ENCODE measurements around the gene MAPKBP1.
"Not testable (repeated sequence)": the region's sequence is repeated elsewhere in the genome, so short reads cannot be mapped to it uniquely, and the experiment has no call there.

The MAPKBP1 gene

DNA sequence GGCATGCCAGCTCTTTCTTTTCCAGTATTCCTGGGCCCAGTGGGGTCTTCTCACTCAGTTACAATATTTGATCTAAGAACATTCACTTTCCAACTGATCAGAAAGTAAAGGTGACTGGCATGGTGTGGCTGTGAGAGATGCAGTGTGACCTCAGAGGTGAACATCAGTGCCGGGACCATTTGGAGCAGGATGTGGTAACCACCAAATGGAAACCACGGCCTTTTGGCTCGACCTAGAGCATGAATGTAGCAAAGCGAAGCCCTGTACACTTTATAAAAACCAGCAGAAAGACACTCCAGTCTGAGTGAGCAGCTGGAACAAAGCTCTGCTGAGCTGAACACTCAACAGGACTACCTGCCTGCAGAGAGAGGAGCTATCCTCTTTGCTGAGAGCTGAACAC, 57.0 kb downstream of the MAPKBP1 start:
- H3K4me3 ChIP-seq (ENCODE audit: low read length); H3K36me3 ChIP-seq (ENCODE audit: control insufficient read depth, low read depth, low read length); H3K27me3 ChIP-seq (ENCODE audit: control insufficient read depth, insufficient read depth, low read length); H3K27ac ChIP-seq (ENCODE audit: low read length); H3K4me1 ChIP-seq (ENCODE audit: control insufficient read depth, low read depth, low read length); H3K9me3 ChIP-seq (ENCODE audit: control insufficient read depth, low read depth, low read length); H3K9ac ChIP-seq (ENCODE audit: low read length): not testable (repeated sequence)

DNA sequence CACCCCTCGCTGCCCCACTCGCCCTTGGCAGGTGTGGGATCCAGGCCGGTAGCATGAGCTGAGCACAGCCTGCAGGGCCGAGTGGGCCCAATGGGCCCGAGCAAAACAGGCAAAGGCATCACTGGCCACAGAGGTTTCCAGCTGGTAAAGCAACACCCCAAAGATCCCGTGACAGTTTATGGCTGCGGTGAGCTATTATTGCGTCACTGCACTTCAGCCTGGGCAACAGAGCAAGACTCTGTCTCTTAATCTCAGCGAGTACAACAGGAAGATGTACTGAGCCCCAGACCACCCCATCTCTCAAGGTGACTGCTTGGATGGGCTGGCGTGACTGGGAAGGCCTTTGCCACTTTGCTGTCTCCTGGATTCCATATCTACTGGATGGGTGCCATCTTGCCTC, 57.9 kb downstream of the MAPKBP1 start:
- Histone ChIP-seq H3K27ac (ENCODE audit: low read length) (no peak overlapping the region), H3K36me3 (ENCODE audit: control insufficient read depth, low read depth, low read length) (no peaks in the 10 kb centered on the region), H3K9me3 (ENCODE audit: control insufficient read depth, low read depth, low read length) (no peaks in the 10 kb centered on the region), H3K4me3 (ENCODE audit: low read length) (no peak overlapping the region), H3K4me1 (ENCODE audit: control insufficient read depth, low read depth, low read length) (peaks cover 4% of the 10 kb centered on the region), H3K27me3 (ENCODE audit: control insufficient read depth, insufficient read depth, low read length) (peaks cover 6% of the 10 kb centered on the region), H3K9ac (ENCODE audit: low read length) (no peak overlapping the region)

- Histone ChIP-seq H3K9ac (ENCODE audit: low read length) (no peak overlapping the region), H3K36me3 (ENCODE audit: control insufficient read depth, low read depth, low read length) (no peaks in the 10 kb centered on the region), H3K9me3 (ENCODE audit: control insufficient read depth, low read depth, low read length) (no peaks in the 10 kb centered on the region), H3K27ac (ENCODE audit: low read length) (no peak overlapping the region), H3K27me3 (ENCODE audit: control insufficient read depth, insufficient read depth, low read length) (peaks cover 6% of the 10 kb centered on the region), H3K4me3 (ENCODE audit: low read length) (no peak overlapping the region), H3K4me1 (ENCODE audit: control insufficient read depth, low read depth, low read length) (peaks cover 4% of the 10 kb centered on the region)
Measured at GRCh38 chr15:41832875-41833274, 58.6 kb downstream of the MAPKBP1 start.

DNA sequence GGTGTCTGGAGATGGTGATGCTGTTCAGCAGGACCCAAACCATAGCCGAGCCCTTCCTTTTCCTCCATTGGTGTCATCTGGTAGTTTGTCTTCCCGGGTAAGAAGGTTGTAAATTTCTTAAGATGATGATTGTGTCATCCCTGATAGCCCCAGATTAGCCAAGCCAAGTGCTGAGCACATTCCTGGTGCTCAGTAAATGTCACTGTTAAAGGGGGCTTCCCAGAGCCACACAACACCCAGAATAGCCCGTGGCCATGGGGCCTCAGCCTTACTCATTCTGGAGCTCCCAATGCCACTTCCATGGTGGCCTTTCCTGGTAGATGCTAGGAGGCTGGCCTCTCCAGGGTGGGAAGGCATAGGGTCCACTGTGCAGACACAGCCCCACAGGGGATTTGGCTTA, 59.8 kb downstream of the MAPKBP1 start:
- Histone ChIP-seq H3K27ac (ENCODE audit: low read length) (no peak overlapping the region), H3K36me3 (ENCODE audit: control insufficient read depth, low read depth, low read length) (no peaks in the 10 kb centered on the region), H3K9me3 (ENCODE audit: control insufficient read depth, low read depth, low read length) (no peaks in the 10 kb centered on the region), H3K27me3 (ENCODE audit: control insufficient read depth, insufficient read depth, low read length) (no peaks in the 10 kb centered on the region), H3K4me3 (ENCODE audit: low read length) (no peak overlapping the region), H3K9ac (ENCODE audit: low read length) (no peak overlapping the region), H3K4me1 (ENCODE audit: control insufficient read depth, low read depth, low read length) (no peaks in the 10 kb centered on the region)

DNA sequence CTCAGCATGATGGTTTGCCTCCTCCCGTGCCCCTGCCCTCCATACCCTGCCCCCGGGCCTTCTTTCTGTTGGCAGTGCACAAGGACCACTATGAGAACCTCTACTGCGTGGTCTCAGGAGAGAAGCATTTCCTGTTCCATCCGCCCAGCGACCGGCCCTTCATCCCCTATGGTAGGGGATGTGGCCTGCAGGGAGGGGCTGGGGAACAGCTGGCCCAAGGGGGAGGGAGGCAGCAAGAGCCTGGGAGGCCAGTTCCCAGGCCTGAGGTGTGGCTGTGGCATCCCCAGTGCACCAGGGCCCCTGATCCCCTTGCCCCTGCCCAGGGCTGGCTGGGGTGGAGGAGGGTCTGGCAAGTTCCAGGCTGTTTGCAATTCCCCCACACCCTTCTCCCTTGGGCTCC, 61.8 kb downstream of the MAPKBP1 start:
- Histone ChIP-seq H3K36me3 (ENCODE audit: control insufficient read depth, low read depth, low read length) (no peaks in the 10 kb centered on the region), H3K27ac (ENCODE audit: low read length) (no peak overlapping the region), H3K4me1 (ENCODE audit: control insufficient read depth, low read depth, low read length) (no peaks in the 10 kb centered on the region), H3K4me3 (ENCODE audit: low read length) (no peak overlapping the region), H3K27me3 (ENCODE audit: control insufficient read depth, insufficient read depth, low read length) (no peaks in the 10 kb centered on the region), H3K9me3 (ENCODE audit: control insufficient read depth, low read depth, low read length) (no peaks in the 10 kb centered on the region), H3K9ac (ENCODE audit: low read length) (no peak overlapping the region)

DNA sequence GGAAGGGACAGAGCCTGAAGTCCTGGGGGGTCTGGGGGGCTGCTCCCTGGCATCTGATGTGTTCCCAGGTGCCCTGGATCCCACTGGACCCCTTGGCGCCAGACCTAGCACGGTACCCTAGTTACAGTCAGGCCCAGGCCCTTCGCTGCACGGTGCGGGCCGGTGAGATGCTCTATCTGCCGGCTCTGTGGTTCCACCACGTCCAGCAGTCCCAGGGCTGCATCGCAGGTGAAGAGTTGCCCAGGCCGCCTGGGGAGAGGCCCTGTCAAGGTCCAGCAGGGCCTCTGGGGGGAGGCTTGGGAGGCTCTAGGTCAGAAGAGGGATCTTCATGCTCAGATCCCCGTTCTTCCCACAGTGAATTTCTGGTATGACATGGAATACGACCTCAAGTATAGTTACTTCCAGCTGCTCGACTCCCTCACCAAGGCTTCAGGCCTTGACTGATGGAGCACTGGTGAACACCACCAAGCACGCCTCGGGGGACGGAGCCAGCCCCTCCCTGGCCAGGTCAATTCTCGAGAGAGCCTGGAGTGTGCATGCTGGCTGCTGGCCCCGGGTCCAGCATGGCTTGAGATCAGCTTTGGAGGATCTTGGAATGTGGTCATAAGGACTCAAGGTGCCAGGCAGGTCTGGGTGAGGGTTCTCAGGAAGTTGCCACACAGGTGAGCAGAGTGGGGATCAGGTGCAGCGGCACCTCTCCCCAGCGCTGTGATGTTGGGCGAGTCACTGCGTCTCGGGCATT, 62.6 kb downstream of the MAPKBP1 start:
- Histone ChIP-seq H3K36me3 (ENCODE audit: control insufficient read depth, low read depth, low read length) (no peaks in the 10 kb centered on the region), H3K9ac (ENCODE audit: low read length) (no peak overlapping the region), H3K4me3 (ENCODE audit: low read length) (no peak overlapping the region), H3K27me3 (ENCODE audit: control insufficient read depth, insufficient read depth, low read length) (no peaks in the 10 kb centered on the region), H3K4me1 (ENCODE audit: control insufficient read depth, low read depth, low read length) (no peaks in the 10 kb centered on the region), H3K9me3 (ENCODE audit: control insufficient read depth, low read depth, low read length) (no peaks in the 10 kb centered on the region), H3K27ac (ENCODE audit: low read length) (no peak overlapping the region)

- Histone ChIP-seq H3K36me3 (ENCODE audit: control insufficient read depth, low read depth, low read length) (no peaks in the 10 kb centered on the region), H3K9ac (ENCODE audit: low read length) (no peak within 1 kb of the TSS), H3K27me3 (ENCODE audit: control insufficient read depth, insufficient read depth, low read length) (no peaks in the 10 kb centered on the region), H3K4me3 (ENCODE audit: low read length) (no peak within 1 kb of the TSS), H3K27ac (ENCODE audit: low read length) (no peak within 1 kb of the TSS), H3K9me3 (ENCODE audit: control insufficient read depth, low read depth, low read length) (no peaks in the 10 kb centered on the region), H3K4me1 (ENCODE audit: control insufficient read depth, low read depth, low read length) (no peaks in the 10 kb centered on the region)
Measured at GRCh38 chr15:41838400-41838897, 64.2 kb downstream of the MAPKBP1 start, which contains the start of gene PLA2G4B. Gene PLA2G4B, plus strand, starts transcription at chr15:41838847. Its CDS starts 67 bp downstream, at chr15:41838914.

- no peak overlapping the region for H3K4me3 ChIP-seq (ENCODE audit: low read length)
- H3K27ac ChIP-seq (ENCODE audit: low read length): no peak overlapping the region
- H3K27me3 ChIP-seq (ENCODE audit: control insufficient read depth, insufficient read depth, low read length): no peaks in the 10 kb centered on the region
- no peaks in the 10 kb centered on the region for H3K4me1 ChIP-seq (ENCODE audit: control insufficient read depth, low read depth, low read length)
- H3K9ac ChIP-seq (ENCODE audit: low read length): no peak overlapping the region
- no peaks in the 10 kb centered on the region for H3K36me3 ChIP-seq (ENCODE audit: control insufficient read depth, low read depth, low read length)
- H3K9me3 ChIP-seq (ENCODE audit: control insufficient read depth, low read depth, low read length): no peaks in the 10 kb centered on the region
Measured at GRCh38 chr15:41839781-41840491, 65.7 kb downstream of the MAPKBP1 start.

GRCh38 chr15:41840673-41841072, 66.4 kb downstream of the MAPKBP1 start:
- no peaks in the 10 kb centered on the region for H3K36me3 ChIP-seq (ENCODE audit: control insufficient read depth, low read depth, low read length)
- H3K9me3 ChIP-seq (ENCODE audit: control insufficient read depth, low read depth, low read length): no peaks in the 10 kb centered on the region
- H3K27ac ChIP-seq (ENCODE audit: low read length): no peak overlapping the region
- H3K27me3 ChIP-seq (ENCODE audit: control insufficient read depth, insufficient read depth, low read length): no peaks in the 10 kb centered on the region
- no peak overlapping the region for H3K4me3 ChIP-seq (ENCODE audit: low read length)
- H3K4me1 ChIP-seq (ENCODE audit: control insufficient read depth, low read depth, low read length): no peaks in the 10 kb centered on the region
- no peak overlapping the region for H3K9ac ChIP-seq (ENCODE audit: low read length)

- H3K9me3 ChIP-seq (ENCODE audit: control insufficient read depth, low read depth, low read length): no peaks in the 10 kb centered on the region
- no peak overlapping the region for H3K27ac ChIP-seq (ENCODE audit: low read length)
- H3K9ac ChIP-seq (ENCODE audit: low read length): no peak overlapping the region
- H3K4me3 ChIP-seq (ENCODE audit: low read length): no peak overlapping the region
- no peaks in the 10 kb centered on the region for H3K27me3 ChIP-seq (ENCODE audit: control insufficient read depth, insufficient read depth, low read length)
- H3K4me1 ChIP-seq (ENCODE audit: control insufficient read depth, low read depth, low read length): no peaks in the 10 kb centered on the region
- H3K36me3 ChIP-seq (ENCODE audit: control insufficient read depth, low read depth, low read length): no peaks in the 10 kb centered on the region
Measured at GRCh38 chr15:41841131-41841530, 66.8 kb downstream of the MAPKBP1 start.

GRCh38 chr15:41842229-41842628, 67.9 kb downstream of the MAPKBP1 start:
- H3K4me3 ChIP-seq (ENCODE audit: low read length): no peak overlapping the region
- peaks cover 4% of the 10 kb centered on the region for H3K36me3 ChIP-seq (ENCODE audit: control insufficient read depth, low read depth, low read length)
- no peaks in the 10 kb centered on the region for H3K27me3 ChIP-seq (ENCODE audit: control insufficient read depth, insufficient read depth, low read length)
- no peaks in the 10 kb centered on the region for H3K9me3 ChIP-seq (ENCODE audit: control insufficient read depth, low read depth, low read length)
- no peak overlapping the region for H3K9ac ChIP-seq (ENCODE audit: low read length)
- H3K4me1 ChIP-seq (ENCODE audit: control insufficient read depth, low read depth, low read length): no peaks in the 10 kb centered on the region
- no peak overlapping the region for H3K27ac ChIP-seq (ENCODE audit: low read length)

DNA sequence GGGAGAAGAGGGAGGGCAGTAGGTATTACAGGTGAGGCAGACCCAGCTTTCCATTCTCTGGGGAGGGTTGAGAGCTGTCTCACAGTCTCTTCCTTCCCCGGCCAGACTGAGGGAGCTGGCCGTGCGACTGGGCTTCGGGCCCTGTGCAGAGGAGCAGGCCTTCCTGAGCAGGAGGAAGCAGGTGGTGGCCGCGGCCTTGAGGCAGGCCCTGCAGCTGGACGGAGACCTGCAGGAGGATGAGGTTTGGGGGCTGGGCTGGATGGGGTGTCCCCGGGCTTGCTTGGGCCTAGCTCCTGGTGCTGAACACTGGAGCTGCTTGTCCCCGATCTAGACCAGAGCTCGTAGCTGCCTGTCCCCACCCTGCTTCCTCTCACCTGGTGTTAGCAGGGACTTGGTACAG, 69.3 kb downstream of the MAPKBP1 start:
- H3K9me3 ChIP-seq (ENCODE audit: control insufficient read depth, low read depth, low read length): no peaks in the 10 kb centered on the region
- H3K27me3 ChIP-seq (ENCODE audit: control insufficient read depth, insufficient read depth, low read length): no peaks in the 10 kb centered on the region
- no peak overlapping the region for H3K27ac ChIP-seq (ENCODE audit: low read length)
- H3K4me1 ChIP-seq (ENCODE audit: control insufficient read depth, low read depth, low read length): no peaks in the 10 kb centered on the region
- peaks cover 10% of the 10 kb centered on the region for H3K36me3 ChIP-seq (ENCODE audit: control insufficient read depth, low read depth, low read length)
- H3K4me3 ChIP-seq (ENCODE audit: low read length): no peak overlapping the region
- no peak overlapping the region for H3K9ac ChIP-seq (ENCODE audit: low read length)
